Activated naive CD4-positive, alpha-beta T cell treated with anti-CD3 and anti-CD28 coated beads, Interleukin-2, amount 10 ng/mL, durations not matched to agents 7 days and 5 days (primary cell): Measurements from ENCODE around the gene A3GALT2.

ENCODE experiments used
- CTCF ChIA-PET: fragments of 350-600 bp; sonication (Branson Sonifier 250); formaldehyde crosslinking; loops from one replicate; lab custom pipeline; 2021; ENCODE audit warnings: antibody characterized with exemption; lab: Charles Lee
- DNase-seq: peaks from one replicate; pipeline ENCODE4 v3.0.0-alpha.2; 2020
- H3K27ac Mint-ChIP-seq: one replicate; pipeline ENCODE4 v1.8.0; 2021; ENCODE audit warnings: mild to moderate bottlenecking, moderate library complexity, mixed read lengths
- H3K27me3 Mint-ChIP-seq: one replicate; pipeline ENCODE4 v1.8.0; 2021; ENCODE audit warnings: mild to moderate bottlenecking, mixed read lengths
- H3K36me3 Mint-ChIP-seq: one replicate; pipeline ENCODE4 v1.8.0; 2021; ENCODE audit warnings: mixed read lengths
- H3K4me1 Mint-ChIP-seq: one replicate; pipeline ENCODE4 v1.8.0; 2021; ENCODE audit warnings: mixed read lengths
- H3K4me3 Mint-ChIP-seq: one replicate; pipeline ENCODE4 v1.8.0; 2021; ENCODE audit warnings: mild to moderate bottlenecking, moderate library complexity, mixed read lengths
- H3K9me3 Mint-ChIP-seq: one replicate; pipeline ENCODE4 v1.8.0; 2021; ENCODE audit warnings: mixed read lengths

Gene A3GALT2

GRCh38 chr1:33280091-33280661 is 40.7 kb downstream of the A3GALT2 start:
- Mint-ChIP-seq H3K36me3 (peaks cover 17% of the 10 kb centered on the region), H3K27me3 (no peaks in the 10 kb centered on the region), H3K4me3 (no peak overlapping the region), H3K4me1 (no peaks in the 10 kb centered on the region), H3K27ac (no peak overlapping the region), H3K9me3 (no peaks in the 10 kb centered on the region)
- CTCF ChIA-PET, result no interaction called here
- DNase-seq, result no peak

- Mint-ChIP-seq H3K27me3 (no peaks in the 10 kb centered on the region), H3K27ac (no peak overlapping the region), H3K9me3 (no peaks in the 10 kb centered on the region), H3K4me3 (no peak overlapping the region), H3K36me3 (peaks cover 16% of the 10 kb centered on the region), H3K4me1 (peaks cover 11% of the 10 kb centered on the region)
- no peak for DNase-seq
- CTCF ChIA-PET, result no interaction called here
Measured at GRCh38 chr1:33277488-33278084, 43.3 kb downstream of the A3GALT2 start.

- Mint-ChIP-seq H3K27ac (no peak overlapping the region), H3K4me3 (no peak overlapping the region), H3K9me3 (no peaks in the 10 kb centered on the region), H3K27me3 (no peaks in the 10 kb centered on the region), H3K4me1 (peaks cover 16% of the 10 kb centered on the region), H3K36me3 (peaks cover 11% of the 10 kb centered on the region)
- DNase-seq, result no peak
- CTCF ChIA-PET, result no interaction called here
Measured at GRCh38 chr1:33276573-33277298, 44.2 kb downstream of the A3GALT2 start.

GRCh38 chr1:33275706-33276572 is 45.0 kb downstream of the A3GALT2 start:
- H3K27me3 Mint-ChIP-seq, result no peaks in the 10 kb centered on the region
- H3K4me3 Mint-ChIP-seq, result no peak overlapping the region
- CTCF ChIA-PET, result no interaction called here

GRCh38 chr1:33275195-33275594 is 45.7 kb downstream of the A3GALT2 start:
- CTCF ChIA-PET, result no interaction called here
- H3K9me3 Mint-ChIP-seq, result no peaks in the 10 kb centered on the region
- H3K4me1 Mint-ChIP-seq, result peaks cover 18% of the 10 kb centered on the region
- no peaks in the 10 kb centered on the region for H3K27me3 Mint-ChIP-seq
- H3K4me3 Mint-ChIP-seq, result no peak overlapping the region
- no peak for DNase-seq
- no peak overlapping the region for H3K27ac Mint-ChIP-seq
- H3K36me3 Mint-ChIP-seq, result peaks cover 6% of the 10 kb centered on the region

More at GRCh38 chr1:33275706-33276572, 45.0 kb downstream of the A3GALT2 start:
- Mint-ChIP-seq H3K9me3 (no peaks in the 10 kb centered on the region), H3K36me3 (peaks cover 8% of the 10 kb centered on the region), H3K27ac (no peak overlapping the region), H3K4me1 (peaks cover 18% of the 10 kb centered on the region)
- DNase-seq, result no peak

- Mint-ChIP-seq H3K27me3 (no peaks in the 10 kb centered on the region), H3K27ac (no peak overlapping the region), H3K36me3 (peaks cover 3% of the 10 kb centered on the region), H3K4me1 (peaks cover 18% of the 10 kb centered on the region), H3K9me3 (no peaks in the 10 kb centered on the region), H3K4me3 (no peak overlapping the region)
- DNase-seq, result no peak
- CTCF ChIA-PET, result interaction anchor here (1.4 kb wide), 1 partner anchor 21 kb away, joined by 7 read pairs; no protein-coding TSS in a partner anchor
Measured at GRCh38 chr1:33274446-33274845, 46.5 kb downstream of the A3GALT2 start.

- Mint-ChIP-seq H3K27me3 (no peaks in the 10 kb centered on the region), H3K36me3 (peaks cover 3% of the 10 kb centered on the region), H3K4me1 (peaks cover 18% of the 10 kb centered on the region), H3K4me3 (no peak overlapping the region), H3K27ac (no peak overlapping the region), H3K9me3 (no peaks in the 10 kb centered on the region)
- no peak for DNase-seq
- CTCF ChIA-PET, result interaction anchor here (1.4 kb wide), 1 partner anchor 22 kb away, joined by 7 read pairs; no protein-coding TSS in a partner anchor
Measured at GRCh38 chr1:33273961-33274371, 46.9 kb downstream of the A3GALT2 start.

GRCh38 chr1:33273406-33273805 is 47.5 kb downstream of the A3GALT2 start:
- H3K36me3 Mint-ChIP-seq, result peaks cover 3% of the 10 kb centered on the region
- H3K27me3 Mint-ChIP-seq, result no peaks in the 10 kb centered on the region
- DNase-seq, result no peak
- peaks cover 18% of the 10 kb centered on the region for H3K4me1 Mint-ChIP-seq
- CTCF ChIA-PET, result interaction anchor here (1.4 kb wide), 1 partner anchor 22 kb away, joined by 7 read pairs; no protein-coding TSS in a partner anchor
- H3K4me3 Mint-ChIP-seq, result no peak overlapping the region
- H3K9me3 Mint-ChIP-seq, result no peaks in the 10 kb centered on the region
- peak overlapping the region; percentile 68 for H3K27ac Mint-ChIP-seq

- Mint-ChIP-seq H3K27me3 (no peaks in the 10 kb centered on the region), H3K4me1 (peaks cover 18% of the 10 kb centered on the region), H3K9me3 (no peaks in the 10 kb centered on the region), H3K36me3 (peaks cover 3% of the 10 kb centered on the region), H3K4me3 (no peak overlapping the region), H3K27ac (peak overlapping the region; percentile 68)
- CTCF ChIA-PET, result interaction anchor here (1.1 kb wide), 1 partner anchor 97 kb away, joined by 3 read pairs; no protein-coding TSS in a partner anchor
- DNase-seq, result no peak
Measured at GRCh38 chr1:33272930-33273329, 48.0 kb downstream of the A3GALT2 start.

- DNase-seq, result no peak
- no peak overlapping the region for H3K4me3 Mint-ChIP-seq
- H3K27me3 Mint-ChIP-seq, result no peaks in the 10 kb centered on the region
- CTCF ChIA-PET, result interaction anchor here (1.1 kb wide), 1 partner anchor 97 kb away, joined by 3 read pairs; no protein-coding TSS in a partner anchor
- H3K4me1 Mint-ChIP-seq, result peaks cover 18% of the 10 kb centered on the region
- no peak overlapping the region for H3K27ac Mint-ChIP-seq
- peaks cover 3% of the 10 kb centered on the region for H3K36me3 Mint-ChIP-seq
- no peaks in the 10 kb centered on the region for H3K9me3 Mint-ChIP-seq
Measured at GRCh38 chr1:33272509-33272908, 48.4 kb downstream of the A3GALT2 start.

- no peak overlapping the region for H3K4me3 Mint-ChIP-seq
- no peak overlapping the region for H3K27ac Mint-ChIP-seq
- H3K36me3 Mint-ChIP-seq, result peaks cover 3% of the 10 kb centered on the region
- CTCF ChIA-PET, result interaction anchor here (1.1 kb wide), 1 partner anchor 98 kb away, joined by 3 read pairs; no protein-coding TSS in a partner anchor
- DNase-seq, result no peak
- no peaks in the 10 kb centered on the region for H3K27me3 Mint-ChIP-seq
- peaks cover 18% of the 10 kb centered on the region for H3K4me1 Mint-ChIP-seq
- no peaks in the 10 kb centered on the region for H3K9me3 Mint-ChIP-seq
Measured at GRCh38 chr1:33271666-33272505, 49.0 kb downstream of the A3GALT2 start.

- Mint-ChIP-seq H3K27ac (no peak overlapping the region), H3K4me1 (peaks cover 18% of the 10 kb centered on the region), H3K9me3 (no peaks in the 10 kb centered on the region), H3K27me3 (no peaks in the 10 kb centered on the region), H3K4me3 (no peak overlapping the region), H3K36me3 (no peaks in the 10 kb centered on the region)
- CTCF ChIA-PET, result no interaction called here
- no peak for DNase-seq
Measured at GRCh38 chr1:33270808-33271465, 50.0 kb downstream of the A3GALT2 start.

- H3K4me3 Mint-ChIP-seq, result no peak overlapping the region
- H3K27me3 Mint-ChIP-seq, result no peaks in the 10 kb centered on the region
- H3K36me3 Mint-ChIP-seq, result no peaks in the 10 kb centered on the region
- peaks cover 18% of the 10 kb centered on the region for H3K4me1 Mint-ChIP-seq
- no peak overlapping the region for H3K27ac Mint-ChIP-seq
- no peak for DNase-seq
- no peaks in the 10 kb centered on the region for H3K9me3 Mint-ChIP-seq
- CTCF ChIA-PET, result no interaction called here
Measured at GRCh38 chr1:33270379-33270778, 50.5 kb downstream of the A3GALT2 start.
